Stimulated activated CD4-positive, alpha-beta T cell treated with anti-CD3 and anti-CD28 coated beads, Interleukin-12 subunit alpha, Interleukin-12 subunit beta, amount 100 ng/mL, for 4 hours (primary cell): ENCODE data around the gene SLIT1.

Experiments
- DNase-seq: peaks from one replicate; pipeline ENCODE4 v3.0.0-alpha.2; 2020

Gene SLIT1

DNA sequence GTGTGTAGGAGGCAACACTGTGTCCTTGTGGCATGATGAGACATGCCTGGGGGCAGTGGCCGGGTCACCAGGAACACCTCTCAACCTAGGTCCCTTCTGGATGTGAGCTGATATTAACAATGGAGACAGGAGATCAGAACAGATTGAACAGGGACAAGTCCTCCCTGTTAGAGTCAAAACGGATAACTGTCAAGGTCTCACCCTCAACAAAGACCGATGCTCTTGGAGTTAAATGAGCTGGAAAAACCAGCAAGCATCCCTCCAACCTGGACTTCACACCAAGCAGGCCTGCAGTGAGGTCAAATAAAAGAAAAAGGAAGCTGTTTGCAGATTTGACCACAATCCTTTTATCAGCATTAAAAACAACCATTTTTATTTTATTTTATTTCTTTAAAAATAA lies 49.0 kb downstream of the SLIT1 start:
- no peak for DNase-seq

DNA sequence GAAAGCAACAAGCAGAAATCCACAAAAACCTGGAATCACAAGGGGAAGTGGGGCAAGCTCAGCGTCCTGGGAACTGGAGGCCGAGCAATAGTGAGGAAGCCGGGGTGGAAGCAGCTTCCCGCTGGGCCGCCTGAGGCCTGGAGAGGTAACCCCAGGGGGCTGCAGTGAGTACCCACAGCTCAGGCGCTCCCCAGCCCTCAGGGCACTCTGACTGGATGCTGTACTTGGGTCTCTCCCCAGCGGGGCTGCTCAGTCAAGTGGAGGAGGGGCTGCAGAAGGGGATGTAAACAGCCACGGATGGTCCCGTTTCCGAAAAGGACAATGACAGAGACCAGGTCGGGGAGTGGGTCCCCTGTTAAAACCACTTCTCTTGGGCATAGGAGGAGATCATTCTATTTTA lies 50.3 kb downstream of the SLIT1 start:
- DNase-seq: no peak

DNA sequence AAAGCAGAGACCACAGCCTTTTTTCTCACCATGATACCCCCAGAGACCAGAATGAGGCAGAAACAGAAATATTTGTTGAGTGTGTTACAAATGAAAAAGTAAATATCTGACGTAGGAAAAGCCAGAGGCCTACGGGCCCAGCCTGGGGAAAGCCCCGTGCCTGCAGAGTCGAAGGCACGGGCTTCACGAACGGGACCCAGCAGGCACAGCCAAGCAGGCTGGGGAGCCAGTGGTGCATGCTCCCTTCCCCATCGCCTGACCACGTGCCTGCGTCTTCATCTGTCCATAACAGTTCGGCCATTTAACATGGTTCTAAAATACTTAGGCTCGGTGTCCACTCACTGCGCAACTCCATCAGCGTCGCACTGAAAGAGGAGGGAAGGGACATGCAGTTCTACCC lies 50.8 kb downstream of the SLIT1 start:
- DNase-seq: no peak

DNA sequence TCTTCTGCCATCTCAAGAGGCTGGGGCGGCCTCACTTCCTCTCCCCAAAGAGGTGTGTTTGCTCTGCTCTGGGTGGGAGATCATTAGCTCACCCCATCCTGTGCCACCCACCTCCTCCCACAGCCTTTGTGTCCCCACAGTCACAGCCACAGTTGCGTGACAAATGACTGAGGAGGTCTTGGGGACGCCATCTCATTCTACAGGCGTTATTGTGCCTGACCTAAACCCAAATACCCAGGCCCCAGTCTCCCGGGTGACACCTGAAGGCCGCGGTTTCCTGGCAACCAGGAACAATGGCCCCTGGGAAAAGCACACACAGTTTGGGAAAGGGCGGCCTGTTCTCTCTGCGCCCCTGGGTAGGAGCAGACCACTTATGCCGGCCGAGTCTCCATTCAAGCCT lies 51.6 kb downstream of the SLIT1 start:
- DNase-seq: no peak

DNA sequence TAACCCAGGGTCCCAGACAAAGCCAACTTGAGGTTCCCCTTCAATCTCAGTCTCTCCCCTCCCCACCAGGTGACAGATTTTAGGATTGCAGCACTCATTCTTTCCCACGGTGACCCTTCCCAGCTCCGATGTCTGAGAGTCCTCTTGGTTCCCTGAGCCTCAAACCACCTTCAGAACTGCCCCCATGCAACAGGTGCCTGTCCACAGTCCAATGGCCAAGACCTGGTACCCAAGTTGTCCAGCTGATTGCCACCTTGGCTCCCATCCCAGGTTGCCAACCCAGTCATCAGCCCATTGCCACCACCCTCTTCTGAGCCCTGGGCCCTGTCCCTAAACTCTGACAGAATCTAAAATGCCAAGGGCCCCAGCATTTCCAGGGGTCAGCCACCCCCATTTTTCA lies 53.5 kb downstream of the SLIT1 start:
- DNase-seq: no peak

DNA sequence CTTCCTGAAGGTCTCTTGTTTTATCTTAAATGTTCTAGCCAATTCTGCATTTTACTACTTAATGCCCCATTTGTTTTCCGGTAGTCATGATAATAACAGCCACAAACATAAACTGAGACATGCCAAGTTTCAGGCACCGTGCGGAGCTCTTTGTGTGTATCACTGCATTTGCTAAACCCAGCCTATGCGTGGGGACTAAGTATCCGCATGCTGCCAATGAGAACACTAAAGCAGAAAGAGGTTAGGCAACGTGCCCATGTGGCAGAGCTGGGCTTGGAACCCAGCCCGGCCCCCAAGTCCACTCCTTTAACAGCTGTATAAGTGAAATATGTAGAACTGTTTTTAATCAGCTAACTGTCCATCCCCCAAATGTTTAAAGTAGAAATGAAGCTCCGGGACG lies 54.1 kb downstream of the SLIT1 start:
- DNase-seq: no peak

DNA sequence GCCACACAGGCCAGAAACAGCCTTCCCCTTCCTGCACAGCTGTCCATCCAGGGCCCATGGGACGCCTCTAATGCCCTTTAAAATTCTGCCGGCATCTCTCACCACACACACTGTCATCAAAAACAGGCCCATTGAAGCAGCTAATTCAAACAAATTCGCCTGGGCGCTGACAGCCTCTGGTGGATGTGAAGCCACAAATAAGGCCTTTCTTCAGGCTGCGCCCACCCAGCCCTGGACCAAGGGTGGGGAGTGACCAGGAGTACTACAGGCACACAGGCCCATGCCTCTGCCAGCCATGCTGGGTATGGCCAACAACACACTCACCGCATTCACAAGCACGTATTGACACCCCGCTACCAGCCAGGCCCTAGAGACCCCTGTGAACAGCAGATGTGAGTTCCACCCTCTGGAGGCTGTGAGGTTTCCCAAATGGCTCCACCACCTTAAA lies 54.6 kb downstream of the SLIT1 start:
- DNase-seq: no peak

DNA sequence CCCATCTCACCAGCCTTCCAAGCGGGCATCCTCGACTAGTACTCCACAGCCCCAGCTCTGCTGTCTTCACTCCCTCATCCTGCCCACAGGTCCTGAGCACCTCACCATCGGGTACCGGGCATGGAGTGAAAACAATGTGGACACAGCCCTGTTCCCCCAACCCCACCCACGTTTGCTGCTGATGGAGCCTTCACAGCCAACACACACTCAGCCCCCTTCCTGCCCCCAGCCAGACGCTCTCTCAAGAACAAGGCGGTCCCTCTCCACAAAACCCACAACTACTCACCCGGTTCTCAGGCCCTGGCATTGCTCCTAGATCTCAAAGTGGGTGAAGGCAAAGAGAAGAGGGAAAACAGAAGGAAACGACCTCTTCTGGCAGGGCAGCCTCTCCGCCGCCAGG lies 56.1 kb downstream of the SLIT1 start:
- no peak for DNase-seq

DNA sequence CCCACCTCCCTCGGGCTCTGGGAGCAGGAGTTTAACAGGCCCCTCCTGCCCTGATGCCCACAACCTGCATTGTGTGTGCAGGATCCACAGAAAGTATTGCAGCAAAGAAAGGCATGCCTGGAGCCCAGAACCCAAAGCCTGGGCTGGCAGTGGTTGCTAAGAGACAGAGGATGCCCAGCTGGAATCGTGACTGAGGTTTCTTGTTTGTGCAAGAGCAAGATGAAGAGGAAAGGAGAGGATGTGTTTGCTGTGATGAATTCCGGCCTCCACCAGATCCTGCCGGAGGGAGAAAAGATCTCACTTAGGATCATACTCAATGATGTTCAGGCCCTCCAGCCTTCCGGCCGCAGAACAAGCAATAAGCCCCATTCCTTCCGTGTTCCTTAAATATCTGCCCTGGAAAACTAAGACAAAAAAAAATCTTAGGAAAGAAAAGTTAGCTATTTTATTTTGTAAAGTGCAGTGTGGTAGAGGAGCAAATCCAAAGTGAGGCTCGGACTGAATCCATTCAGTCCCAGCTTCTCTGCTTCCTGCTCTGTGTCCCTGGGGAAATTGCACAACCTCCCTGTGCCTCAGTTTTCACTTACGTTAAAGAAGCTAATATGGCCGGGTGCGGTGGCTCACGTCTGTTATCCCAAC lies 57.1 kb downstream of the SLIT1 start:
- DNase-seq: no peak

DNA sequence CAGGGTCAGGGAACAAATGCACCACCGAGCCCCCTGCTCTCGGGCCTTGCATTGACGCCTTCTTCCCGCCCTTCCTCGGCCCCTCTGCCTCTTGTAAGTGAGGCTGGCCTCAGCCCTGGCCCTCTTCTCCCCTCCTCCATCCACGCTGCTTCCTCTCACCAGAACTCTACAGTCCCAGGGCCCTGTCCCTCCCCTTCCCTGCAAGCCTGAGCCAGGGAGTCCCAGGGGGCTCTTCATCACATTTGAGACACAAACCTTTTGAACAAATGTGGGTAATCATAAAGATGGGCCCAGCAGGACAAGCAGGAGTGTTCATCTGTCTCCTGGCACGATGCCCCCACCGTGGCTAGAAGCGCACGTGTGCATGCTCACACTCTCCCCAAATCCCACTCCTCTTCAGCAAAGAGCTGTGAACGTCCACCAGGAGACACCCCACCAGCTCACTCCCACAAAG lies 57.7 kb downstream of the SLIT1 start:
- DNase-seq: no peak

DNA sequence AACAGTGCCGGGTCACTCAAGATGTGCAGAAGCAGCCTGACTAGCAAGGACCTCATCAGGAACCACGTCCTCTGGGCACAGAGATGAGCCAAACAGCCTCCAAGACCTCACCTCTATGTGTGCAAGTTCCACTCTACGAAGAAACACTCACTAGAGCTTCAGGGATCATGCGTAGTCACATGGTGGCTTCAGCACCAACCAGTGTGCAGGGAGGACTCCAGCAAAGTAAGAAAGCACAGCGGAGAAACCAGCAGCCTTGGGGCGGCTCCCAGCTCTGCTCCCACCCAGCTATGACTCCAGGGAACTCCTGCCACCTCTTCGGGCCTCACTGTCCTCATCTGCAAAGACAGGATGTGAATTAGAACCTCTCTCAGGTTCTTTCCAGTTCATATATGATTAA lies 58.2 kb downstream of the SLIT1 start:
- DNase-seq: no peak

DNA sequence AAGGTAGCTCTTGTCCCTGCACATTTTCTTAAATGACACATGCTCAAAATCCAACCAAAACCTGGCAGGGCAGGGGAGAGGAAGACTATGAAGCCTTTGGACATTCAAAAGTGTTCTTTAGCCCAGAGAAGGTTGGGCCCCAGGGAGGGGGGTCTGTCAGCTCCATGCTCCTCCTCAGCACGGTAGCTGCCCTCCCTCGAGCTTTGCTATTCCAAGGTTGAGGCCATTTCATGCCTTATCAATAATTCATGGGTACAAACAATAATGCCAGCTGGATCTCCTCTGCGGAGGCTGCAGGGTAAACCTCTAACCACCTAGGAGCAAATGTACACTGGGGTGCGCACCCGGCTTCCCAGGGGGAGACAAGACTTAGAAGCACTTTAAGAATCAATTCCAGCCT lies 61.5 kb downstream of the SLIT1 start:
- DNase-seq: no peak

DNA sequence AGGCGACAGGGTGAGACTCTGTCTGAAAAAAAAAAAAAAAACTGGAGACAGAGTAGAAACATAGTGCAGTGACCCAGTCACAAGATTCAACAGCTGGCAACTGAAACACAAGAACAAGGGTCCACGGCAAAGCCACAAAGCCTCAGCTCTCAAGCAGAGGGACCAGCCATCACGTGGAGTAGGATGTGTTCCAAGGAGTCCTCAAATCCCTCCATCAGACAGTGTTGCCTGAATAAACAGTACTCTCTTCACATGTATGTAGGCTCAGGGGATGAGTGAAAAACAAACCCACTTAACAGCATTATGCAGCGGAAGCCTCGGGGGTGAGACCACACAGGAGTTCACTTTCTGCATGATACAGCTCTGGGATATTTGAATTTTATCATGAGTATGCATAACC lies 62.0 kb downstream of the SLIT1 start:
- DNase-seq: no peak

DNA sequence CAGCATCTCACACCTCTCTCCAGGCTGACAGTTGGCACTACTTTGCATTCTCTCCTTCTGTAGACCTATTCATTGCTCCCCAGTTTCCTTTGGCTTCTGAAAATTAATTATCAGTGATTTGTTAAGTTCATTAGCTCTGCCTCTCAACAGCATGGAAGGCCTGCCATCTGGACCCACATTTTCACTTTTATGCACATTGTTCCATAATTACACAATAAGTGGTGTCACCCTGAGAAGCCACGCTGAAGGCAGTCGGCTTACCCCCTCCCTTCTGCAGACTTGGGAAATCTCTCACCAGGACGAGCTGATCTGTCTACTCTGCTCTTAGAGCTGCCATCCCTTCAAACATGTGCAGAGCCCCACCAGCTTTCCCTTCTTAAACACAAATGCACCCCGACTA lies 64.7 kb downstream of the SLIT1 start:
- no peak for DNase-seq

DNA sequence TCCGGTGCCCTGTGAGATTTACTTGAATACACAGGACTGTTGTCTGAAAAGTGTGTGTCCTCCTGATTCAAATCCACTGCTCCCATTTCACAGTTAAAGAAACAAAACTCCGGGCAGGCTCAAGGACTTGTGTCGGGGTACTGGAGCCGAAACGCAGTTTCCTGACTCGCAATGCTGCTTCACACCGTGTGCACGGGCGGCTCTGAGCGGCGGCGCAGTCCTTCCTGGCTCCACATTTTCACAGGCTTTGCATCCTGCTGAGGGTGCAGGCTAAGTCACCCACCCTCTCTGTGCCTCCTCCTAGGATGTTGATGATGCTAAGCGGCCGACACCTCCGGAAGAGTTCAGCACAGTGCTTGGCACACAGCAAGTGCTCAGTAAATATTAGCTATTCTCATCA lies 65.4 kb downstream of the SLIT1 start:
- DNase-seq: no peak

DNA sequence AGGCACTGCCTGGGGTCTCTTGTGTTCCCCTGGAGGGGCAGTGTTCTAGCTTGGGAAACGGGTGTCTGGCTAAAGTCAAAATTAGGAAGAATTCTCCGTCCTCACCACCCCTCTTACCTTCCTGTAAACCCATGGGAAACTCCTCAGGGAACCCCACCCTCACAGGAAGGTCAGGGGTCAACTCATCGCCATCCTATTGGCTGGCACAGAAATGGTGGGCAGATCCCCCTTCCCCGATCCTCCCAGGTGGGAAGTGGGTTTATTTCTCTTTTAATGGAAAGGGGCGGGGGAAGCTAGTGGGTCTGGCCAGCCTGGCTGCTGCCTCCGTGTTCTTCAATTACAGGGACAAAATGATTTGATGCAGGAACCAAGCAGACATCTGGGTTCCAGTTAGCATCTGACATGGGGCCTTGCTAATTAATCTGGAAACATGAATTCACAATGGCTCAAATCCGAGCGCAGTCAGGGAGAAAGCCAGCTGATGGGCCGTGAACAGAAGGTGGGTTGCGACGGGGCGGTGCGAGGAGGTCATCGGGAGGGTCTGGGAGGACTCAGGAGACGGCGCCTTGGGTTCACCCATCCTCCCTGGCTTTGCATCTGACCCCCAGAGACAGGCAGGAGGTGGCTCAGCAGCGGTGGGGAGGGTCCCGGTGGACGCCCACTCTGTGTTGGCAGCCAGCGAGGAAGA lies 66.6 kb downstream of the SLIT1 start:
- no peak for DNase-seq

DNA sequence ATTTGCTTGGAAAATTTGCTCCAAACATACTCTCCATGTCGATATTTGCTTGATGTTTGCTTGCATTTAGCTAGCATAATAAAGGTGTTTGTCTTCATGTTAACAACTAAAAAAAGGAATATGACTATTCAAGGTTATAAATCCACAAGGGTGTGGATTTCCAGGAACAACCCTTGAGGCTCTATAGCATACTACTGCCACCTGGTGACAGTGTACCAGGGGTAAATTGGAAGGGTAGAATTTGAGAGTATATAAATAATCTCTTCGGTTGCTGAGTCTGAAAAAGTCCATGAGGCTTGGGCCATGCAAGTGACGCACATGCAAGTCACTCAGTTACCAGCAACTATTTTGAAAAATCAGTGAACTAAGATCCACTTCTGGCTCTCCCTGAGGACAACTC lies 68.4 kb downstream of the SLIT1 start:
- no peak for DNase-seq

DNA sequence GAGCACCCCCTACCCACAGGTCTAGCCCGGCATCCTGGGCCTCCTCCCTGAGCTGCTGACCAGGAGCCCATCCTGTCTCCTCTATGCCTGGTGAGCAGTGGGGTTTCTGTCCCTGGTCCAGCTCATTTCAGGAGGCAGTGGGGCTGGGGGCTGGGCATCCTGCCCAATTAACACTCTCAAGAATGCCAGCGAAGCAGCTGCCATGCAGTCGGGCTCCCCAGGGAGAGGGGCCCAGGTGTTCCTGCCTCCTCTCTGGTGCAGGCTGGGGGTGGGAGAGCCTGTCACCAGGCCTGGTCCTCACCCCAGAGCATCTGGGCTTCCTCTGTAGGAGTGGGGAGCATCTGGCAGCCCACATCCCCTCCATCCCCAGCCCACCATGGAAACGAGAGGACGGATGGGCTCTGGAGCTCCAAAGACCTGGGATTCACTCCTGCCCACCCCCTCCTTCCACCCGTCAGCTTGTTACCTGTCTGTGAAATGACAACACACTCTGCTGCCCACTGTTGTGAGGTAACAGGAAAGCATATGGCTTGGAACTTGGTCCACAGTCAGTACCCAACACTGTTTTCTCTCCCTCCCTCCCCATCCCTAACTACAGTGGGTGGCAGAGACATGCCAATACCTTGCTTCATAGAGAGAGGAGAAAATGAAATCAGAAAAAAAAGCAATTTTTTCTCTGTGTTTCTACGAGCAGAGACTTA lies 69.1 kb downstream of the SLIT1 start:
- no peak for DNase-seq

DNA sequence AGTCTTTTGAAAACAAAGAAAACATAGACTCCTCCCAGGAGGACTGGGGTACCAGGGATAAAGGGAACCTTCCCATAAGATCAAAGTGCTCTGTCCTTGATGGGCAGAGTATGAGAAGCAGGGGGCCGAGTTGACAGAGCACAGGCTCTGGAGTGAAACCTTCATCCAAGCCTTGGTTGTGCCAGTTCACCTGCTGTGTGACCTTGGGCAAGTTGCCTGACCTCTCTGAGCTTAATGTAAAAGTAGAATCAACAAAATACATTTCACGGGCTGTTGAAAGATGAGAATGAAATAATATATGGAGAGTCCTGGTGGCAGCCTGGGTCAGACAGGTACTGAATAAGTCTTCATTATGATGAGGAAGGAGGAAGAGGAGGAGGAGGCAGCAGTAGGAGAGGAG lies 69.9 kb downstream of the SLIT1 start:
- no peak for DNase-seq

DNA sequence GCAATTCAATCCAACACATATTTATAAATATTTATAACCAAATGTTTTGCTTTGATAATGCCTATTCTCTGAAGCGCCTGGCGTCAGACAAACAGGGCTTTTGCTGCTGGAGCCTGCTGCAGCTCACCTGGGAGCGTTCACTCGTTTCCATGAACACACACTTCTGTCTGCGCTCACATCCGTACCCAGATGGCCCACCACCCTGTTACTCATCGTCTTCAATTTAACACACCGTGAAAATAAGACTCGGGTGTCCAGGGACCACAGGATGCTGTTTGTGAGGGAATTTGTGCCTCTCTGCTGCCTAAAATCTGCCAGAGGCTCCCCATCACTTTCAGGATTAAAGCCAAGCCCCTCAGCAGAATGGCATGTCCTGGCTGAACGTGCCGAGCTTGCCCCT lies 74.1 kb downstream of the SLIT1 start:
- no peak for DNase-seq

DNA sequence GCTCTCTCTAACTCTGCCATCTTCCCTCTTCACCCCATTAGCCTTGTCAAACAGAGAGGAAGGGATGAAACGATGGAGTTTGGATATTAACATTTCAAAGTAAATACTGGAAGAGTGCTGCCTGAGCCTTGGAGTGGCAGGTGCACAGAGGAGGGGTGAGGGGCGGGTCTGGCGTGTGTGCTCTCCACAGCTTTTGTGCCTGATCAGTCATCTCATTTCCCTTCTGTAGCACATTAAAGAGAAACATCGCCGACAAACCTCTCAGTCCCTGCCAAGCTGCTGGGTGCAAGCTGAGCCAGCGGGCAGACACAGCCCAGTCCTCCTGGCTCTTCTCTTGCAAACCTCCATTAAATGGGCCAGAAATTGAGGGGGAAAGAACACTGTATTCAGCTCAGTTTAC lies 76.2 kb downstream of the SLIT1 start:
- no peak for DNase-seq

DNA sequence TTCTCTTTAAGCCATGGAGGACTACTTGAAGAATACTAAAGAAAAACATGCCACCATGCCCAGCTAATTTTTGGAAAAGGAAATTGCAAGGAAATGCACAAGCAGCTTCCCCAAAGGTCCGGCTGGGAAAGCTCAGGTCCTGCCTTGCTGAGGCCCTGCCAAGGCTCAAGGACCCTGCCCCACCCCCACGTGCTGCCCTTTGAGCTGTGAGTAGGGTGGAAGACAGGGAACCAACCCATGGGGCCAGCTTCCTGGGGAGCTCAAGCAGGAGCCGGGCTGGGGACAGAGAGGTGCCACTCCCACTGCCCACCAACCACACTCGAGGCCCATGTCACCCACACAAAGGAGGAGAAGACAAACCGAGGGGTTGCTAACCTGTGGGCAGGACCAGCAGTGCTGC lies 78.2 kb downstream of the SLIT1 start:
- DNase-seq: no peak

DNA sequence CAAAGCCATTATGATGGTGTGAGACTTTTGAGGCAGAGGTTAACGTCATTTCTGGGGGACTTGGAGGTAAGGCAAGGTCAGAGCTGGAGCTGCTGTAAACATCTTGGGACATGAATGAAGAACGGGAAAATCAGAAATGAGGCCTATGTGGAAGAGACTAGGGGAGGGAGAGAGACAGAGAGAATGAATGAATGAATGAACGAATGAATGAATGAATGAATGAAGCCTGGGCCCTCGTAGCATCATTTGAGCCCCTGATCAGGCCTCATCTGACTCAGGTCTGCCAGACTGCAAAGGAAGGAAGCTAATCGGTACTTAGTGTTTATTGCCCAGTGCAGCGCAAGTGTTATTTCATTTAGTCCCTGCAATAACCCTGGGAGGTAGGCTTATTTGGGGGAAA lies 79.6 kb downstream of the SLIT1 start:
- DNase-seq: no peak

DNA sequence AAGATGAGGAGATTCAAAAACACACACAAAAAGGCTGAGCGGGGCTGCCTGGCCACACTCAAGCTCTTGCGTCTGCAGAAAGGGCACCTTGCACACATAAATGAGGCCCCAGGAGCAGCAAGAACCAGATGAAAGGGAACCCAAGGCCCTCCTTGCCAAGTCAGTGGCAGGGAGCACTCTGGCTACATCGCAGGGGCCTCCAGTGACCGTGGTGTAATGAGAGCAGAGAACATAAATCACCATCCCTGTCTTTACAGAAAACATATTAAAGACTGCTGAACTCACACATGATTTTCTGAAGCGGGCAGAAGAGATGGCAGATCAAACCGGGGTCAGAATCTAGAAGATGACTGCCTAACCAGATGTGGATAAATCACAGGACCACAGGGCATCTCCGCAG lies 80.5 kb downstream of the SLIT1 start:
- no peak for DNase-seq
